NCI-H510A (cell line): ENCODE data around the gene CGB2.
"Not testable (repeated sequence)": the region's sequence is repeated elsewhere in the genome, so short reads cannot be mapped to it uniquely, and the experiment has no call there.

ENCODE experiments used
- DNase-seq: peaks from one replicate; lab custom pipeline; 2025; lab: John Stamatoyannopoulos, UW

CGB2 gene

DNA sequence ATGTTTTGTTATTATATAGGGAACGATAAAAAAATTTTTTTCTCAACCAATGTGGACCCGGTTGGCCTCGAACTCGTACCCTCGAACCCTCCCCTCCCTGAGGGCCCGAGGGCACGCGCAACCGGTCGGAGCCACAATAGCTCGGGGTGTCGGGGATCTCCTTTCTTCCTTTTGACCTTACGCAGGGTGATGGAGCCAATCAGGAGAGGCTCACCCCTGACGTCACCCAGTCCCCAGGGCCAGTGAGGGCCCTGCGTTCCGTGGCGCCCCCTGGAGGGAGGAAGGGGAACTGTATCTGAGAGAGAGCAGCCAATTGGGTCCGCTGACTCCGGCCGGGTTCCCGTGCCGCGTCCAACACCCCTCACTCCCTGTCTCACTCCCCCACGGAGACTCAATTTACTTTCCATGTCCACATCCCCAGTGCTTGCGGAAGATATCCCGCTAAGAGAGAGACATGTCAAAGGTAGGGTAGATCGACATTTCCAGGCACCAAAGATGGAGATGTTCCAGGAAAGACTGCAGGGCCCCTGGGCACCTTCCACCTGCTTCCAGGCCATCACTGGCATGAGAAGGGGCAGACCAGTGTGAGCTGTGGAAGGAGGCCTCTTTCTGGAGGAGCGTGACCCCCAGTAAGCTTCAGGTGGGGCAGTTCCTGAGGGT is at the start of gene CGB2:
TSS of gene CGB2 (plus strand) at position 249 of the 660 bp plus-strand sequence. CDS start at position 455, 206 bp downstream.
- DNase-seq, result not testable (repeated sequence)

DNA sequence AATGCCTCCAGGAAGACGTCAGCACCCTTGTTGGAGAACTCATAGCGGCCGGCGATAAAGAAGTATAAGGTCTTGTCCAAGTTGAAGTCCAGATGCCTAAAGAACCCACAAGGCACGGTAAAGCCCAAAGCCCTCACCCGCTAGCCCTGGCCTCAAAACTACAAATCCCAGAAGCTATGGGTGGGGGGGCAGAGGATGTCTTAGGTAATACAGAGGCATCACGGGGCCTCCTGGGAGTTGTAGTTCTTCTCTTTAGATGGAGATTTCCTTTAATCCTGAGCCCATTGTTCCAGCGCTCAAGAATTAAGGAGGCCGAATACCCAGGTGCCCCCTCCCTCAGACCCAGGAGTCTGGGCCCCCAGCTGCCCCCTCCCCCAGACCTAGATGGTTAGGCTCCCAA is 49.4 kb upstream of the CGB2 start:
- DNase-seq, result no peak

DNA sequence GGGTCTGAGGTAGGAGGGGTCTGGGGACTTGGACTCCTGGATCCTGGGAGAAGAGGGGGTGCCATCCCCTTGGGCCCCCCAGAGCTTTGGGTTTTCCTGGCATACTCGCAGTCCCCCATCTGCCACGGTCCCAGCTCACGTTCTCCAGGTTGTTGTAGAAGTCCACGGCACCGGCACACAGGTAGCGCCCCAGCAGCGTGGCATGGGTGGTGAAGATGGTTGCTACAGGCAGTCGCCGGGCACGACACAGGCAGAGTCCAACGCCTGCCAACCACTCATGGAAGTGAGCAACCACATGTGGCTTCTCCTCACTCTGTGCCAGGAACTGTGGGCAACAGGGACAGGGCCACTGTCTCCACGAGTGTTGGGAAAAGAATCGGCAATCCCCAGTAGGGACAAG is 46.0 kb upstream of the CGB2 start:
- DNase-seq, result no peak

DNA sequence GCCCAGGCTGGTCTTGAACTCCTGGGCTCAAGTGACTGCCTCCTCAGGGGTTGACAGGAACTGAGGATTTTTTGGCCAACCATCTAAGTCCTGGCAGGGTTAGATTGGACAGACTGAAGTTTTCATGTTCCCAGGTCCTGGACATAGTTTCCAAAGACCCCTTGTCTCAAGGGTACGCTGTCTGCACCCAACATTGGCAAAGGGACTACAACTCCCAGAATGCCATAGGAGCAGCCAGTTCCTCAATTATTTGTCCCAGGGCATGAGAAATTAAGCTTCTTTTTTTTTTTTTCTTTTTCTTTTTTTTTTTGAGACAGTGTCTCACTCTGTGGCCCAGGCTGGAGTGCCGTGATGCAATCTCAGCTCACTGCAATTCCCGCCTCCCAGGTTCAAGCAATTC is 45.5 kb upstream of the CGB2 start:
- DNase-seq, result no peak

DNA sequence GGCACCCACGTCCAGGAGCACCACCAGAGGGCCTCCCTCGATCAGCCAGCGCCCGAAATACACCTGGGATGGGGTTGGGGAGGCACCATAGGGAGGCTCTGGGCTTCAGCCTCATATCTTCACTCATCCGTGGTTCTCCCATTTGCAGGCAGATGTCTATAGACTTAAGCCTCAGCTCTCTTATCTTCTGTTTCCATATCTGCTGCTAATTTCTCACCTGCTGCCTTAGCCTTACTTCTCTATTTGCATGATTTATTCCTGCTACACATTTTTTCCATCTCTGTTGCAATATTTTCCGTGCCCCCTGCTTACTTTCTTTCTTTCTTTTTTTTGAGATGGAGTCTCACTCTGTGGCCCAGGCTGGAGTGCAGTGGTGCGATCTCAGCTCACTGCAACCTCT is 44.4 kb upstream of the CGB2 start:
- DNase-seq, result no peak

DNA sequence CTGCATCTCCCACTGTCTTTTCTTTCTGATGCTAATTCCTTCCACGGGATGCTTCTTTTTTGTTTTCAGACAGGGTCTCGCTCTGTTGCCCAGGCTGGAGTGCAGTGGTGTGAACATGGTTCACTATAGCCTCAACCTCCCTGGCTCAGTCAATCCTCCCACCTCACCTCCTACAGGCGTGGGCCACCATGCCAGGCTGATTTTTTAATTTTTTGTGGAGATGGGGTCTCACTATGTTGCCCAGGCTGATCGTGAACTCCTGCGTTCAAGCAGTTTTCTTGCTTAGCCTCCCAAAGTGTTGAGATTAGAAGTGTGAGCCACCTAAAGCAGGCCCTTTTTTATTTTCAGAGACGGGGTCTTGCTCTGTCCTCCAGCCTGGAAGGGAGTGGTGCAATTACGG is 43.4 kb upstream of the CGB2 start:
- DNase-seq, result no peak

DNA sequence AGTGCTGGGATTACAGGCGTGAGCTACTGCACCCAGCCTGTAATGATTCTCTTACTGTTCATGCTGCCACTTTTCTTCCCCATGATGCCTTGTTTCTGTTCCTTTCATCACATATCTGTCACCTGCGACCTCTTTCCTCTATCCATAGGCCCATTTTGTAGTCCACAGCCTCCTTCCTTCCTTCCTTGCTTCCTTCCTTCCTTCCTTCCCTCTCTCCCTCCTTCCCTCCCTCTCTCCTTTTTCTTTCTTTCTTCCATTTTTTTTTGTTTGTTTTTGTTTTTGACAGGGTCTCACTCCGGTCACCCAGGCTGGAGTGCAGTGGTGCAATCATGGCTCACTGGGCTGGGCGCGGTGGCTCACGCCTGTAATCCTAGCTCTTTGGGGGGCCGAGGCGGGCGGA is 42.8 kb upstream of the CGB2 start:
- DNase-seq, result no peak

DNA sequence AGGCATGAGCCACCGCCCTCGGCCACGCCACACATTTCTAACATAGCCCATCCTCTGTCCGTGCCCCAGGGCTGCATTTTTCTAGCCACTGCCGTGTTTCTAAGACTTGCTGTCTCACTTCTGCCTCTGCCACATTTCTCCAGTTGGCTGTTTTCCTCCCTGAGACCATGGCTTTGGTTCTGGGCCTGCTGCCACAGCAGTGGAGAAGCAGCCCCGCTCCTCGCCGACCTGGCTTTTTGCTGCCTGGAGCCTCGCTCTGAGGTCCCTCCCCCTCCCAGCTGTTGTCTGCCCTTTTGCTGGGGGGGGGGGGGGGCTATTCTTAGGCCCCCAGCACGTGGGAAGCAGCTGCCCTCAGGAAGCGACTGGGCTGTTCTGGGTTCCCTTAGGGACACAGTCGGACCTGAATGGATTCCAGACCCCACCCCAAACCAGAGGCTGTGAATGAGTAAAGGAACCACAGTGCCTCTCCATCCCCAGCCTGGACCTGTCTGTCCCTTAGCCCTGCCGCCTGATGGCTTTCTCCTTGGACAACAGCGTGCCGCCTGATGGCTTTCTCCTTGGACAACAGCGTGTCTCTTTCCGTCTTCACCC is 41.9 kb upstream of the CGB2 start:
- DNase-seq, result no peak

DNA sequence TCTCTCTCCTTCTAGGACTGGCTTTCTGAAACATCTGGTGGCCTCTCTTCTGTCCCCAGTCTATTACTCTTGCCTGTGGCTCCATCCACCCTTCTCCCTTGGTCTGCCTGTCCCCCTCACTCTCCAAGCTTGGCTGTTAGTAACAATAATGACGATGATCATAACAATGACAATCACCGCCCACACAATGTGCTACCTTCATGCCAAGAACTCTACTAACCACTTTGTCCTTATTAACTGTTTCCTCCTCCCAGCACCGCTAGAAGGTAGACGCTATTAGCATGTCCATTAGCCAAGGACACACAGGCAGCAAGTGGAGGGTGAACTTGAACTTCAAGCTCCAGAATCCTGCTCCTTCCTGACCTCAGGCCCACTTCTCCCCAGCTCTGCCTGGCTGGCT is 41.3 kb upstream of the CGB2 start:
- DNase-seq, result no peak

DNA sequence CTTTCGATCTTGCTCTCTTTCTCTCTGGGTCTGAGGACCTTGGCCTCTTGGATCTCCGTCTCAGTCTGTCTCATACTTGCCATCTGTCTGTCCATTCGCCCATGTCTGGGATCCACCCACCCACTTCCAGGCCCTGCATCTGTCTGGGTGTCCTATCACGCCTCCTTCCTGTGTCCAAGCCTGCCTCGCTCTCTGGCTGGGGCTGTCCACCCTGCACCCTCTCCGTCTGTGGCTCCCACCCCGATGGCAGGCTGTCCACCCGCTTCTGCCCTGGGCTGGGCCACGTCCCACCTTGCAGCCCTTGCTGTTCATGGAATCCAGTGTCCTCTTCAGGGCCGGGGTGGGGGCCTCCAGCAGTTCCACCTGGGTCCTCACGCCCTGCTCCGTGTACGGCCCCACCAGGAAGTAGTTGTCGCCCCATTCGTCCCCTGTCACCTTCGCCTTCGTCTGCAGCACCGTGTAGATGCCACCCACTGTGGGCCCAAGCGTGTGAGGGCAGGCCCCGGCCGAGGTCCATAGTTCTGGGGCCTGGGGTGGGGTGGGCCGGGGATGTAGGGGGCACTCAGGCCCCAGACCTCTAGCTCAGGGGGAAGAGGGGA is 40.6 kb upstream of the CGB2 start:
- no peak for DNase-seq

DNA sequence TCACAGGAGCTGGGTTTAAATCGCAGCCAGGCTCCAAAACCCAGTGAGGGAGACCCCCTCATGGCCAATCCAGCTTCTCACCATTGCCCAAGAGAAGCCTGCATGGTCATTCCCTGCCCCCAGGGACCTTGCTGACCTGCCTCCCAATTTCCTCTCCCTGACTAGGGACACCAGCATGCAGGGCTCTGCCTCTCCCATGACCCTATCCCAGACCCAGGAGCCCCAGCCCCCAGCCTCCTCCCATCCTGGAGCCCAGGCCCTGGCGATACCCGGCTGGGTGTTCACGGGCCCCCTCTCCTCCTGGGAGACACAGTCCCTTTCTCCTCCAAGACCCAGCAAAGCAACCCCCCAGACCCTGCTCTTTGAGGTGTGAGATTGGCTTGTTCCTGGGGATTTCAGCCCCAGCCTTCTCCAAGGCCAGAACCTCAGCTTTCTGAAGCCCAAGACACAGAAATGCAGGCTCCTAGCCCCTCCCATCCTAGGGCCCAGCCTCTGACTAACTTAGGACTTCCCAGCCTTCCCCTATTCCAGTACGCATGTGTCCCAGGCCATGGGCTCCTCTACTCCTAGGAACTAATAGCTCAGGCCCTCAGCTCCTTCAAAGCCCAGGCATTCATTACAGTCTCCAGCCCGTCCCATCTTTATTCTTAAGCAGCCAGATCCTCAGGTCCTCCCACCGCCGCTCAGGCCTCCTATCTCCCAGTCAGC is 39.7 kb upstream of the CGB2 start:
- no peak for DNase-seq

DNA sequence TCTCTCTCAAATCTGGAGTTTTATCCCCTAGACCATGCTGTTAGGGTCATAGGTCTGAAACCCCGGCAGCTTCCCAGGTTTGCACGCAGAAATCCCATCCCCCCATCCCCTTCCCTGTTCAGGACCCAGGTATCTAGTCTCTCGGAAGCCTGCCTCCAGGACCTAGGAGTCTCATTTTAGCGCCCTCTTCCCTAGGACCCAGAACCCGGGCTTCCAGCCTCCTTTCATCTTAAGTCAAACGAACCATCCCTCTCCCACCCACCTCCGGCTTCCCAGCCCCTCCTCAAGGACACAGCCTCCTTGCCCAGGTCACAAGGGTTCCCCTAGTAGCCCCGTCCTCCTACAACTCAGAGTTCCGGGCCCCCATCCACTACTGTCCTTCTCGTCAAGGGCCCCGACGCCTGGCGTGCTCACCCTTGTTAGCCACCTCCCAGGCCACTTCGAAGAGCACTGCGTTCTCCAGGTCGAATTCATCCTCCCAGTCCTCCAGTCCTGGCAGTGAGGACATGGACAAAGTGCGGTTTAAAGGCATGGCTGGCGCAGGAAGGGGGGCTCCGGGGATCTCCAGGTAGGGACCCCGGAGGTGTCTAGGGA is 39.0 kb upstream of the CGB2 start:
- peak; percentile 51 for DNase-seq

DNA sequence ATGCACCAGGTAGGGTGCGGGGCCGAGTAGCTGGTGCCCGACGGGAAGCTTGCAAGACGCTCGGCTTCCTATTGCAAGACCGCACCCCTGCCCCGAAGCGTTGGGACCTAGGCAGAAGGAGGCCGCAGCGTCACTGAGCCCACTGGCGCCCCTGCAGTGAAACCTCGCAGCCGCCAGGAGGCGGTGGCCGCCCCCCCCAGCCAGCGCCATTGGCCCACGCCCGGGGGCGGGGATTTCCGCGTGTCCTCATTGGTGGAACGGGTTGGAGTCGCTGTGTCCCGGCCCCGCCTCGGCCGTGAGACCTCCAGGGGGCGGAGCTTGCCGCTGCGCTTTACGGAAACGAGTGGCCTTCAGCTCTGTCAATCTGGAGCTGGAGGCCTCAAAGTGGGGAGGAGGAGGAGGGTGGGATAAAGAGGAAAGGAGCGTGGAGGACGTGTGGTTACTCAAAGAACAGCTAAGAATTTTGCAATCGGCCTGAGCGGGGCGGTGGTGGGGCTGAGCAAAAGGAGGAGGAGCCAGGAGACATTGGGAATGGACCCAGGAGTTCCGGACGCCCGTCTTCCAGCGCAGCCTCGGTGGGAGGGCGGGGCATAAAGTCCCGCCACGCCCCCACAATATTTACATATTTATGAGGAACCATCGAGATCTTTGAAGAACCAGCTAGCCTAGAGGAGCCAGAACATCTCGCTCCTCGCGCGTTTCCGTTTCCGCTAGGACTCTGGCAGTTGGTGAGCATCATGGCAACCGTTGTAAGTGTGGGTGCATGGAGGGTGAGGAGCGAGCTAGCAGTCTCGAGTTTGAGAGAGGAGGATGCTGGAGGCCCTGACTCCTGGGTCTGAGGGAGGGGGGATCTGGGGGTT is 38.3 kb upstream of the CGB2 start, which contains the start of the genes GYS1 and RUVBL2:
TSS of gene GYS1 (minus strand) at position 135 of the 860 bp plus-strand sequence. CDS start 197 bp downstream, outside the sequence.
TSS of gene RUVBL2 (plus strand) at position 713 of the 860 bp plus-strand sequence. CDS start at position 738, 25 bp downstream.
- peak; percentile 98 for DNase-seq

DNA sequence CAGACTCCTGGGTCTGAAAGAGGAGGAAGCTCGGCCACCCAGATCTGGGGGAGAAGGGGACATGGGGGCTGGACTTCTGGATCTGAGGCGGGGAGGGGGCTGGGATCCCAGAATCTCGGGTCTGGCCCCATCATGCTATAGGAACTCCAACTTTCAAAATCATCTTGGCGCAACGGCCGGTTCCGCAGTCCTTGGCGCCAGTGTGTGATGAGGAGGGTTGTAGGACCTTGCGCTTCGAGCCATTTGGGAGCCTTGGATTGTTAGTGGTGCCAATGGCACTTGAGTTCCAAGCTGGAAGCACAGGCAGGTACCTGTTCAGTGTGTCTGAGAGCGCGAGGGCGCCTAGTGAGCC is 37.7 kb upstream of the CGB2 start:
- DNase-seq, result no peak

DNA sequence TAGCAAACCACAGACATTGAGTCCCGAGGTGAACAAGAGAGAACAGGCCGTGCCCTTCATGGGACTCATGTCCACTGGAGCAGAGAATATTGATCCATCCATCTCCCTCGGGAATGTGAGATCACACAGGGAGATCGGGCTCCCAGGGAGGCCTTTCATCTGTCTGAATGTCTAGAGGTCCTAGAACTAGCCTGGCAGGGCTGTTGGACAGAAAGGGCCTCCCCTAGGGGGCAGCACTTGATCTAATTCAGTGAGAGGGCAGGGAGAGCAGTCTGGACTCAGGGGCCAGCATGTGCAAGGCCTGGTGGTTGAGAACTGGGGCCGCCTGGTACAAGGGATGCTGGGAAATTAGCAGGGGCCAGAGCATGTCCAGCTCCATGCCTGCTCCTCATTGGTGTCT is 33.7 kb upstream of the CGB2 start:
- peak; percentile 54 for DNase-seq

DNA sequence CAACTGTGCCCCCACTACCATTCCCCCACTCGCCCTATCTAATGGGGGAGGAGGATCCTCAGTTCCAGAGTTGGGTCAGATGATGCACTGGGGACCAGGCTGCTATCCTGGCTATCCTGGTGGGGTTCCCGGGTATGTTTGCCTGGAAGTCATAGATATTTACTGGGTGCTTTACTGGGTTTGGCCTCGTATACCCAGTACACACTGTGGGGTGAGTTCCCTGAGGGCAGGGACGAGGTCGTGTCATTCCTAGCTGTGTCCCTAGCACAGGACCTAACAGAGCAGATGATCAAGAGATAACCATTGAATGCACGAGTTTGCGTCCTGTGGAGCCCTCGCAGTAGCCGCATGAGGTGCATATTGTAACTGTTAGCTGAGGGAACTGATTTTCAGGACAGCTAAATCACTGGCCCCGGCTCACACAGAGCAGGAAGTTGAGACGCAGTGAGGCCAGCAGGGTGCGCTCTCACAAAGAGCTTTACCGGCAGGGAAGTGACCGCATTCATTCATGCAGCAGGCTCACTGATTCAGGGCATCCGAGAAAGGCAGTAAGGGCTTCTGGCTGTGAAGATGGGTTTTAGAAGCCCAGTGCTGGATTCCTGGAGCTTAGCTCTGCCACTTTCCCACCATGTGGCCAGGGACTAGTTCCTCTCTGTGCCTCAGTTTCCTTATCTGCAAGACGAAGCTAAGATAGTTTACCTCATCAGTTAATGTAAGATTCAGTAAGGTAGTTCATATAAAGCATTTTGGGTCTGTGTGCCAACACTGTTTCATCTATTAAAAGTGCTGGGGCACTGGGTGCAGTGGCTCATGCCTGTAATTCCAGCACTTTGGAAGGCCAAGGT is 32.0 kb upstream of the CGB2 start:
- DNase-seq, result no peak

DNA sequence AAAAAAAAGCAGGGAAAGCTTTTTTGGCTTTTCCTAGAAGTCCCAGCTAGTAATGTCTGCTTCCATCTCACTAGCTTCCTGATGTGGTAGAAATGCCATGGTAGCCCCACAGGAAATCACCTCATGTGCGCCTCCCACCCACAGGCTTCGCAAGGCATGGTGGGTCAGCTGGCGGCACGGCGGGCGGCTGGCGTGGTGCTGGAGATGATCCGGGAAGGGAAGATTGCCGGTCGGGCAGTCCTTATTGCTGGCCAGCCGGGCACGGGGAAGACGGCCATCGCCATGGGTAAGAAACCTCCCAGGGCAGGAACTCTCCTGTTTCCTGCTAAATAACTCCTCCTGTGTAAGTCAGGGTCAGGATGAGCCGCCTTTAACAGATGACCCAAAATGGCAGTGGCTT is 27.6 kb upstream of the CGB2 start:
- no peak for DNase-seq

DNA sequence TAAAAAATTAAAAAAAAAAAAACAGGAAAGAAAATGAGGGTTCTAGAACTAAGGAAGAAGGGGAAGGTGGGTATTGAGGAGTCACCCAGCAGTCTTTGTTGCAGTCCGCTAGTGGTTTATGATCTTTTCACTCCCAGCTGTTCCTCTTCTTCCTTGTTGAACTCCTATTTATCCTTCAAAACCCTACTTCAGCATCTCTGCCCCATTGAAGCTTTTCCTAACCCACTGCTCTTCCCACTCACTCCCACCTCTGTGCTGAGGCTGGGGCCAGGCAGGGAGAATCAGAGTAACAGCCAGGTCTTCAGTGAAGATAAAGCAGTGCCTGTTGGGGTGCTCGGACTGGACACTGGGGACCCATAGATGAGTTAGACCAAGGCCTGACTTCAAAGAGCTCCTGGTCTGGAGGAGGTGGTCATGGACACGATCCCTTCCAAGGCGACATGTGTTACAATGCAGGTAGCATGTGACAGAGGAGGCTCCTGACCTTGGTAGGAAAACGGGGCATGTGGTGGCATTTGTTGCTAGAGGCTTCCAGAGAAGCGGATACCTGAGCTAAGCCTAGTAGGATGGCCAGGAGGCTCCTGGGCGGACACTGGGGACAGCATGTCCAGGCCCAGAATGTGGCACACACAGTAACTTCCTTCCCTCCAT is 26.6 kb upstream of the CGB2 start:
- DNase-seq, result no peak

DNA sequence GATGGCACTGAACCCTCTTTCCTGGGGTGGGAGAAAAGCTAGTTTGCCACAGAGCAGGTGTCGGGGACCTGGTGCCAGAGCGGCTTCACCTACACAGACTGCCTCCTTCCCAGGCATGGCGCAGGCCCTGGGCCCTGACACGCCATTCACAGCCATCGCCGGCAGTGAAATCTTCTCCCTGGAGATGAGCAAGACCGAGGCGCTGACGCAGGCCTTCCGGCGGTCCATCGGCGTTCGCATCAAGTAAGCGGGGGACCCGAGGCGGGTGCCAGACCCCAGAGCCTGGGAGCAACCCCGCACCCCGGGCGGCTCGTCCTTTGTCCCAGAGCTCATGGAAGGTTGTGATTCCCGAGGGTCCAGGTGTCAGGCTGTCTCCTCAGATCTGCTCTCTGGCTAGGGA is 24.8 kb upstream of the CGB2 start:
- DNase-seq, result no peak

DNA sequence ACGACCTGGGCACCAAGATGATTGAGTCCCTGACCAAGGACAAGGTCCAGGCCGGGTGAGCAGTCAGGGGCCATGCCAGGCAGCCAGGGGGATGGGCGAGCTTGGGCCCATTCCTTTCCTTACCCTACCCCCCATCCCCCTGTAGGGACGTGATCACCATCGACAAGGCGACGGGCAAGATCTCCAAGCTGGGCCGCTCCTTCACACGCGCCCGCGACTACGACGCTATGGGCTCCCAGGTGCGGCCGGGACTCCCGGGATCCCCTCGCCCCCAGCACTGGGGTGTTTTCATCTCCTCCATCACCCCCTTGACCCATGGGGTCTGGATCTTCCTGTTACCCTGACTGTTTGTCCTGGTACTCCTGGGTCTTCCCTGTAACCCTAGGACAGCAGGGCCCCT is 21.9 kb upstream of the CGB2 start:
- no peak for DNase-seq
